ENCODE measurements around the gene ADAMTSL3.

ADAMTSL3 gene

GRCh38 chr15:83919319-83919830 is 265.5 kb downstream of the ADAMTSL3 start:
- TF ChIP-seq REST (IDR thresholded peaks at IDR 0.05; ENCODE audit: insufficient read depth in 1 of 2, low read depth in 2 of 2, low read length in 2 of 2): no peak
- TF ChIP-seq POLR2AphosphoS5 (IDR thresholded peaks at IDR 0.05; ENCODE audit: low read depth, low read length): no peak
- TF ChIP-seq FOXP2 (optimal IDR thresholded peaks at IDR 0.05; ENCODE audit: borderline replicate concordance, extremely low read depth, extremely low read length, insufficient read depth): no peak
- TF ChIP-seq SIN3A (IDR thresholded peaks at IDR 0.05; ENCODE audit: borderline replicate concordance, insufficient read depth, low read length): no peak
- no peak for TF ChIP-seq TAF1 (IDR thresholded peaks at IDR 0.05; ENCODE audit: borderline replicate concordance, insufficient read depth, low read length)

- TF ChIP-seq SIN3A (IDR thresholded peaks at IDR 0.05; ENCODE audit: borderline replicate concordance, insufficient read depth, low read length) (no peak), FOXP2 (optimal IDR thresholded peaks at IDR 0.05; ENCODE audit: borderline replicate concordance, extremely low read depth, extremely low read length, insufficient read depth) (no peak), POLR2AphosphoS5 (IDR thresholded peaks at IDR 0.05; ENCODE audit: low read depth, low read length) (no peak), REST (IDR thresholded peaks at IDR 0.05; ENCODE audit: insufficient read depth in 1 of 2, low read depth in 2 of 2, low read length in 2 of 2) (no peak), TAF1 (IDR thresholded peaks at IDR 0.05; ENCODE audit: borderline replicate concordance, insufficient read depth, low read length) (no peak)
These were observed 266.1 kb downstream of the ADAMTSL3 start for GRCh38 chr15:83919978-83920510.

- TF ChIP-seq POLR2AphosphoS5 (IDR thresholded peaks at IDR 0.05; ENCODE audit: low read depth, low read length) (no peak), FOXP2 (optimal IDR thresholded peaks at IDR 0.05; ENCODE audit: borderline replicate concordance, extremely low read depth, extremely low read length, insufficient read depth) (no peak), TAF1 (IDR thresholded peaks at IDR 0.05; ENCODE audit: borderline replicate concordance, insufficient read depth, low read length) (no peak), REST (IDR thresholded peaks at IDR 0.05; ENCODE audit: insufficient read depth in 1 of 2, low read depth in 2 of 2, low read length in 2 of 2) (no peak), SIN3A (IDR thresholded peaks at IDR 0.05; ENCODE audit: borderline replicate concordance, insufficient read depth, low read length) (no peak)
These were observed 268.8 kb downstream of the ADAMTSL3 start for GRCh38 chr15:83922649-83923294.

- no peak for TF ChIP-seq POLR2AphosphoS5 (IDR thresholded peaks at IDR 0.05; ENCODE audit: low read depth, low read length)
- TF ChIP-seq TAF1 (IDR thresholded peaks at IDR 0.05; ENCODE audit: borderline replicate concordance, insufficient read depth, low read length): no peak
- TF ChIP-seq SIN3A (IDR thresholded peaks at IDR 0.05; ENCODE audit: borderline replicate concordance, insufficient read depth, low read length): no peak
- no peak for TF ChIP-seq FOXP2 (optimal IDR thresholded peaks at IDR 0.05; ENCODE audit: borderline replicate concordance, extremely low read depth, extremely low read length, insufficient read depth)
- TF ChIP-seq REST (IDR thresholded peaks at IDR 0.05; ENCODE audit: insufficient read depth in 1 of 2, low read depth in 2 of 2, low read length in 2 of 2): no peak
These were observed 272.2 kb downstream of the ADAMTSL3 start for GRCh38 chr15:83926116-83926515.

Measured in PFSK-1 (cell line).